OCI-LY1 (cell line): ENCODE measurements around the gene RBPMS2.

Experiments
- H2AFZ ChIP-seq: fragments of 200-600 bp; sonication (generic), shearing (Covaris generic); 2 replicates; pipeline ENCODE4 v1.6.0; 2014; ENCODE audit warnings: antibody characterized with exemption, mild to moderate bottlenecking, low read length
- H3F3A ChIP-seq: fragments of 200-600 bp; sonication (generic), shearing (Covaris generic); 2 replicates; pipeline ENCODE4 v1.6.0; 2014; ENCODE audit warnings: mild to moderate bottlenecking, antibody characterized with exemption, low read length, moderate library complexity; ENCODE audit not compliant: insufficient read depth
- H3K27ac ChIP-seq: fragments of 200-600 bp; sonication (generic); 2 replicates; pipeline ENCODE4 v1.5.1; 2014; ENCODE audit warnings: low read length, mixed run types, mild to moderate bottlenecking, low read depth; ENCODE audit not compliant: poor library complexity, severe bottlenecking
- H3K27me3 ChIP-seq: fragments of 200-600 bp; sonication (generic); 2 replicates; pipeline ENCODE4 v1.6.0; 2014; ENCODE audit warnings: antibody characterized with exemption, mild to moderate bottlenecking, low read length, moderate library complexity; ENCODE audit not compliant: insufficient read depth
- H3K36me3 ChIP-seq: fragments of 200-600 bp; sonication (generic); 2 replicates; pipeline ENCODE4 v1.6.1; 2014; ENCODE audit warnings: mild to moderate bottlenecking, antibody characterized with exemption, low read length, moderate library complexity, mixed read lengths; ENCODE audit not compliant: insufficient read depth
- H3K4me1 ChIP-seq: fragments of 200-600 bp; sonication (generic); 2 replicates; pipeline ENCODE4 v1.5.1; 2014; ENCODE audit warnings: mild to moderate bottlenecking, low read length, moderate library complexity; ENCODE audit not compliant: insufficient read depth, severe bottlenecking
- H3K4me2 ChIP-seq: fragments of 200-600 bp; sonication (generic), shearing (Covaris generic); 2 replicates; pipeline ENCODE4 v1.6.1; 2014; ENCODE audit warnings: low read length
- H3K4me3 ChIP-seq: fragments of 200-600 bp; sonication (generic); 2 replicates; pipeline ENCODE4 v1.5.1; 2014; ENCODE audit warnings: low read length, low read depth, mild to moderate bottlenecking, mixed read lengths; ENCODE audit not compliant: poor library complexity, severe bottlenecking
- H3K79me2 ChIP-seq: fragments of 200-600 bp; shearing (Covaris generic); 2 replicates; pipeline ENCODE4 v1.6.1; 2016; ENCODE audit warnings: mixed run types, low read length, mixed read lengths; ENCODE audit not compliant: insufficient read depth
- H3K9ac ChIP-seq: fragments of 200-600 bp; sonication (generic), shearing (Covaris generic); 2 replicates; pipeline ENCODE4 v1.6.1; 2014; ENCODE audit warnings: mild to moderate bottlenecking, low read length, mixed read lengths
- H3K9me2 ChIP-seq: fragments of 200-600 bp; sonication (generic), shearing (Covaris generic); 2 replicates; pipeline ENCODE4 v1.6.1; 2014; ENCODE audit warnings: low read depth, mild to moderate bottlenecking, low read length, mixed read lengths
- H3K9me3 ChIP-seq: fragments of 200-600 bp; shearing (Covaris generic); 2 replicates; pipeline ENCODE4 v1.6.1; 2014; ENCODE audit warnings: low read length, mixed read lengths
- H4K20me1 ChIP-seq: fragments of 200-600 bp; sonication (generic), shearing (Covaris generic); 2 replicates; pipeline ENCODE4 v1.6.0; 2016; ENCODE audit warnings: mild to moderate bottlenecking, low read length; ENCODE audit not compliant: insufficient read depth
- CTCF ChIP-seq: fragments of 200-600 bp; sonication (generic), shearing (Covaris generic); IDR thresholded peaks from 2 replicates; pipeline ENCODE4 v1.5.1; 2017; ENCODE audit warnings: mild to moderate bottlenecking, antibody characterized with exemption, low read length, moderate library complexity, mixed read lengths
- EZH2 ChIP-seq: fragments of 200-600 bp; sonication (generic), shearing (Covaris generic); IDR thresholded peaks from 2 replicates; pipeline ENCODE4 v1.8.0; 2017; ENCODE audit warnings: borderline replicate concordance, mixed run types, mild to moderate bottlenecking, antibody characterized with exemption, low read length, moderate library complexity, mixed read lengths

The RBPMS2 gene

GRCh38 chr15:64770626-64771025 lies 4.8 kb downstream of the RBPMS2 start:
- Histone ChIP-seq H3K4me2 (no peak overlapping the region), H3K27me3 (0 out of 2 replicates have a peak, but pooled peaks cover 5% of the 10 kb centered on the region), H3K4me1 (peaks cover 8% of the 10 kb centered on the region), H3F3A (no peaks in the 10 kb centered on the region), H3K27ac (no peak overlapping the region), H2AFZ (no peak overlapping the region), H3K9me2 (no peaks in the 10 kb centered on the region), H3K36me3 (no peaks in the 10 kb centered on the region), H3K9ac (no peak overlapping the region), H3K79me2 (no peaks in the 10 kb centered on the region), H3K9me3 (no peaks in the 10 kb centered on the region), H3K4me3 (no peak overlapping the region), H4K20me1 (no peaks in the 10 kb centered on the region)
- TF ChIP-seq CTCF = no peak
- TF ChIP-seq EZH2 = no peak

GRCh38 chr15:64767203-64767602 lies 8.2 kb downstream of the RBPMS2 start:
- no peak overlapping the region; the same call in 1 of the 2 replicates for H3K9ac ChIP-seq
- H2AFZ ChIP-seq = 0 out of 2 replicates have a peak overlapping the region, but pooled peaks have one; percentile 40
- peak; percentile 61; the same call in 1 of the 2 replicates for TF ChIP-seq CTCF
- TF ChIP-seq EZH2 = no peak
- peak overlapping the region; percentile 41; the same call in 1 of the 2 replicates for H3K4me2 ChIP-seq
- no peaks in the 10 kb centered on the region for H3K27me3 ChIP-seq
- H3K4me3 ChIP-seq = peak overlapping the region; percentile 1
- no peaks in the 10 kb centered on the region for H4K20me1 ChIP-seq
- H3K4me1 ChIP-seq = peaks cover 8% of the 10 kb centered on the region
- H3K27ac ChIP-seq = no peak overlapping the region
- no peaks in the 10 kb centered on the region for H3K9me3 ChIP-seq
- H3F3A ChIP-seq = no peaks in the 10 kb centered on the region
- H3K9me2 ChIP-seq = no peaks in the 10 kb centered on the region
- H3K79me2 ChIP-seq = no peaks in the 10 kb centered on the region
- no peaks in the 10 kb centered on the region for H3K36me3 ChIP-seq

GRCh38 chr15:64766058-64766457 lies 9.3 kb downstream of the RBPMS2 start:
- Histone ChIP-seq H3F3A (no peaks in the 10 kb centered on the region), H4K20me1 (no peaks in the 10 kb centered on the region), H2AFZ (no peak overlapping the region), H3K4me1 (peaks cover 8% of the 10 kb centered on the region), H3K9ac (no peak overlapping the region), H3K36me3 (no peaks in the 10 kb centered on the region), H3K4me3 (no peak overlapping the region), H3K27me3 (no peaks in the 10 kb centered on the region), H3K4me2 (no peak overlapping the region), H3K79me2 (no peaks in the 10 kb centered on the region), H3K9me2 (no peaks in the 10 kb centered on the region), H3K27ac (no peak overlapping the region), H3K9me3 (no peaks in the 10 kb centered on the region)
- no peak for TF ChIP-seq CTCF
- no peak for TF ChIP-seq EZH2
